GM18858 (cell line): ENCODE data around the gene TOMM70.
A peak's percentile ranks its signal among the peaks of the same experiment; 100 is the strongest.
"Not testable (repeated sequence)": the region's sequence is repeated elsewhere in the genome, so short reads cannot be mapped to it uniquely, and the experiment has no call there.

Experiments used
- ATAC-seq: cut with Tn5 transposase; IDR thresholded peaks from one replicate; pipeline ENCODE4 v1.9.1; 2021; ENCODE audit not compliant: unreplicated experiment

TOMM70 gene

DNA sequence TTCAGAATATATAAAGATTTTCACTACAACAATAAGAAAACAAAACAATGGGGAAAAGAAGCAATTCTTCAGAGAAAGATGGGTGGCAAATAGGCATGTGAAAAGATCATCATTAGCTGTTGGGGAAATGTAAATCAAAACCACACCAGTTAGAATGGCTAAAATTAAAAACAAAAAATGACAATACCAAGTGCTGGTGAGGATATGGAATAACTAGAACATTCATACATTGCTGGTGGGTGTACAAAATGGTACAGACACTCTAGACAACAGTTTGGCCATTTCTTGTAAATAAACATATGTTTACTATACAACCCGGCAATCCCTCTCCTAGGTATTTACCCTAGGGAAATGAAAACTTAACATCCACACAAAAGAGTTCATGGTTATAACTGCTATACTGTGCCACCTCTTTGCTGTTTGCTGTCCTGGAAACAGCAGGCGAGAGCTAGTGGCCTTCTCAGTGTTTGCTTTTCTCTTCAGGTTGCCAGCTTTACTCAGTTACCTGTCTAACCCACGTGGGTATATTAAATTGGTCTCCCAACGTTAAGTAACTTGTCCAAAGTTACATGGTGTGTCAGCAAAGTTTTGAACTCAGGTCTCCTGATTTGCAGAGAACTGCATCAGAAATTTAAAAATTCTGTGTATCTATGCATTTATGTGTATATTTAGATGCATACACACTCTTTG is 70.9 kb downstream of the TOMM70 start:
- no peak for ATAC-seq

DNA sequence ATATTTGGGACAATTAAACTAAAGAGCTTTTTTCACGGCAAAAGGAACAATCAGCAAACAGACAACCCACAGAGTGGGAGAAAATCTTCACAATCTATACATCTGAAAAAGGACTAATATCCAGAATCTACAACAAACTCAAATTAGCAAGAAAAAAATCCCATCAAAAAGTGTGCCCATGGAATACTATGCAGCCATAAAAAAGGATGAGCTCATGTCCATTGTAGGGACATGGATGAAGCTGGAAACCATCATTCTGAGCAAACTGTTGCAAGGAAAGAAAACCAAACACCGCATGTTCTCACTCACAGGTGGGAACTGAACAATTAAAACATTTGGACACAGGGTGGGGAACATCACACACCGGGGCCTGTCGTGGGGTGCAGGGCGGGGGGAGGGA is 73.5 kb downstream of the TOMM70 start:
- ATAC-seq = not testable (repeated sequence)

DNA sequence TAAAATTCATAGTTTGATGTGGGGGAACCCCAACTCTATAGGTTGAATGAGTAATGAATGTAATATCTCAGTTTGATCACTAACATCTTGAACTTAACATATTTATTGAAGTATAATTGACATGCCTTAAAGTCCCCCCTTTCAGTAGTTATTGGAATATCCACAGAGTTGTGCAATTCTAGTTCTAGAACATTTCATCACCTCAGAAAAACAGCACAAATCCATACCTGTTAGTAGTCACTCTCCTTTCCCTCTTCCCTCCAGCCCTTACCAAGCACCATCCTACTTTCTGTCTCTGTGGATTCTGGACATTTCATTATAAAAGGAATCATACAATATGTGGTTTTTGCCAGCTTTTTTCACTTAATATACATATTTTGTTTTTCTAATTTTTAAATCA is 75.1 kb downstream of the TOMM70 start:
- ATAC-seq = no peak

DNA sequence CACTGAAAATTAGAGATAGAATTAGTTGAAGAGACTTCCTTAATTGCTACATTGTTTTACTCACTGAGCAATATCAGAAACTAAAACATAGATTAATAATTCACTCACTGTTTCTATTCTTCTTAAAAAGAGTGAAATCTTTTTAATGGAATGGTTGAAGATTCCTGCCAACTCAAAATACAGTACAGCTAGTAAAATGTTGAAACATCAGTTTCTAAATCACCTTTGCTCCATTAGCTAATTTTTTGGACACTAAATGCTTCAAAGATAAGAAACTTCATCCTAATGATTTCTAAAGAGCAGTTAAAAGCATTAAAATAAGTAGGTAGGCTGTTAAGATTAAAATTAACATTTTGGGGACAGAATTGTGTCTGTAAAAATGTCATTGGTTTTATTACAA is 76.8 kb downstream of the TOMM70 start:
- ATAC-seq = no peak

DNA sequence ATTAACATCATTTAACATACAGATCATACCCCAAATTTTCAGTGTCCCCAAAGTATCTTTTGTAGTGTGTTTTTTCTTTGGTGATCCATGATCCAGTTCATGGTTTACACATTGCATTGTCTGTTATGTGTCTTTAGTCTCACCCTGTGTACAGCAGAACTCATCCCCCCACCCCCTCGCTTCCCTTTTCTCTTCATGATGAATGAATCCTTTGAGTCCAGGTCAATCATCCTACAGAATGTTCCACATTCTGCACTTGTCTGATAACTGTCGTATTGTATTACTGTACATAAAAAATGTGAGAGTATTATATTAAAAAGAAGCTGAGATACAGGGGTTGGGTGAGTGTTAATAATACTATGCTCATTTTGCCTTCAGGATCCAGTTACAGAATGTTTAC is 80.9 kb downstream of the TOMM70 start:
- no peak for ATAC-seq

DNA sequence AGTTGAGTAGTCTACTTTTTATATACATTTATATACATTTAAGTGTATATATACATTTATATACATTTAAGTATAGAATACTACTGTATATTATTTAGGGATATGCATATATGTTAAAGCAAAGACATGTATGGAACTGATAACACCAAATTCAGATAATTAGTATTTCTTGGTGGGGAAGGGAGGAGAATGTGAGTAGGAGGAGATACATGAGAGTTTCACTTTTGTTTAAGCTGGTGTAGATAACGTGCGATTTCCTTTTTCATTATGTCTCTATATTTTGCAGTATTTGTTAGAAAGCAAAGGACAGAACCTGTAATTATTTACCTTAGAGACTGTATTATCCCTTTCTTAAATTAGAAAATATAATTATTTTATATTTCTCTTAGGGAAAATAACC is 83.0 kb downstream of the TOMM70 start:
- peak; percentile 73 for ATAC-seq

DNA sequence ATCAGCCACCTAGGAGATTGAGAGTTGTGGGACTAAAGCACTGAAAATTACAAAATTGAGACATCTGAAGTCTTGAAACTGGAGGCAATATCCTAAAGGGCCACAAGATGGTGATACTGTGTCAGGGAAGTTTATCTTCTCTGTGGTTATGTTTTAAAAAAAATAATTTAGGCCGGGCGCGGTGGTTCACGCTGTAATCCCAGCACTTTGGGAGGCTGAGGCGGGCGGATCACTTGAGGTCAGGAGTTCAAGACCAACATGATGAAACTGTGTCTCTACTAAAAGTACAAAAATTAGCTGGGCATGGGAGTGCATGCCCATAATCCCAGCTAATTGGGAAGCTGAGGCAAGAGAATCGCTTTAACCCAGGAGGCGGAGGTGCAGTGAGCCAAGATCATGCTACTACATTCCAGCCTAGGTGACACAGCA is 84.2 kb downstream of the TOMM70 start:
- ATAC-seq = peak; percentile 48
